Measurements from ENCODE around the gene DMC1. TPM values are rescaled to one million over a fixed set of nuclear protein-coding genes. Genes with fewer than 3 reads are reported as not detected.
"Not testable (repeated sequence)": the region's sequence is repeated elsewhere in the genome, so short reads cannot be mapped to it uniquely, and the experiment has no call there.

DMC1 gene
- polyA plus RNA-seq, 1 experiment = 0.37 TPM

DNA sequence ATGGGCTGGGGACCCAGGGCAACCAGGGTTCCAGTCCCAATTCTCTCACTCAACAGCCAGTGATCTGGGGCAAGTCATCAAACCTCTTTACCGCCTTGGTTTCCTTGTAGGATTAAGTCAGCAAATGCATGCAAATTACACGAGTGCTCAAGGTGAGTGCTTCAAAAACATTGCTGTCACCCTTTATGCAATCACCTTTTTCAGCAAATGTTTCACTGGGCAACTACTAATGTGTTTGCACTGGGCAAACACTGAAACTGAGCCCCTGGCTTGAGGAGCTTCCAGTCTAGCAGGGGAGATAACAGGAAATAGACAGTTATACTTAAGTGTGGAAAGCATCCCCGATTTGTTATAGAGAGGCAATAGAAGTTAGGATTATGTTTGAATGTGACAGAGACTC lies 37.7 kb upstream of the DMC1 start:
- ChIA-PET POLR2A (no interaction called here), CTCF (no interaction called here)
- DNase-seq (ENCODE audit: low read depth) = no peak

GRCh38 chr22:38602166-38602565 lies 32.2 kb upstream of the DMC1 start:
- POLR2A ChIA-PET = no interaction called here
- DNase-seq (ENCODE audit: low read depth) = no peak
- Histone ChIP-seq H3K4me3 (ENCODE audit: low read depth, low read length) (no peak overlapping the region), H3K27me3 (ENCODE audit: control insufficient read depth, insufficient read depth, low read length) (no peaks in the 10 kb centered on the region), H3K36me3 (ENCODE audit: control insufficient read depth, insufficient read depth, low read length) (peaks cover 2% of the 10 kb centered on the region; the same call in 1 of the 2 replicates)
- TF ChIP-seq CTCF (IDR thresholded peaks at IDR 0.05; ENCODE audit: insufficient read depth, low read depth, low read length) = no peak
- CTCF ChIA-PET = no interaction called here

More for the DNA sequence above, 37.7 kb upstream of the DMC1 start:
- TF ChIP-seq CTCF (IDR thresholded peaks at IDR 0.05; ENCODE audit: insufficient read depth, low read depth, low read length) = no peak
- no peaks in the 10 kb centered on the region for H3K27me3 ChIP-seq (ENCODE audit: control insufficient read depth, insufficient read depth, low read length)
- H3K4me3 ChIP-seq (ENCODE audit: low read depth, low read length) = no peak overlapping the region
- H3K36me3 ChIP-seq (ENCODE audit: control insufficient read depth, insufficient read depth, low read length) = no peaks in the 10 kb centered on the region

DNA sequence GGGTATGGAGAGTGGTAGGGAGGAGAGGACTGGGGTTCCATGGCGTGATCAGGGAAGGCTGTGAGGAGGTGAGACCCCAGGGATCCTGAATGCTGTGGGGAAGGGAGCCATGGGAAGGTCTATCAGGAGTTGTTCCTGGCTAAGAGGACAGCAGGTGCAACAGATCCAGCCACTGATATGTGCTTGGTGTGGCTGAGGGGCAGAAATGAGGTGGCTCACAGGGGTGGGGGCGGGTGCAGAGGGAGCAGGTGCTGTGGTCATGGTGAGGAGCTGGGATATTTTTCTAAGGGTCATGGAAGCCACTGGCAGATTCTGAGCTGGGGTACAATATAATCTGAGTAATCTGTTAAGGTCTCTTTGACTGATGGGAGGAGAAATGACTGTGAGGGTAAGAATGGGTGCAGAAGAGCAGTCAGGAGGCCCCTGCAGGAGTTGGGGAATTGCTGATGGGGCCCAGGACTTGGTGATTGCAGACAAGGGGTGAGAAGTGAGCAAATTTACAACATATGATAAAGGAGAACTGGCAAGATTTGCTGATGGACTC lies 31.3 kb upstream of the DMC1 start:
- CTCF ChIA-PET = interaction anchor here (0.6 kb wide), 1 partner anchor 50 kb away, joined by 3 read pairs; no protein-coding TSS in a partner anchor
- Histone ChIP-seq H3K4me3 (ENCODE audit: low read depth, low read length) (no peak overlapping the region), H3K27me3 (ENCODE audit: control insufficient read depth, insufficient read depth, low read length) (no peaks in the 10 kb centered on the region), H3K36me3 (ENCODE audit: control insufficient read depth, insufficient read depth, low read length) (peaks cover 2% of the 10 kb centered on the region; the same call in 1 of the 2 replicates)
- TF ChIP-seq CTCF (IDR thresholded peaks at IDR 0.05; ENCODE audit: insufficient read depth, low read depth, low read length) = no peak
- no peak for DNase-seq (ENCODE audit: low read depth)
- POLR2A ChIA-PET = no interaction called here

DNA sequence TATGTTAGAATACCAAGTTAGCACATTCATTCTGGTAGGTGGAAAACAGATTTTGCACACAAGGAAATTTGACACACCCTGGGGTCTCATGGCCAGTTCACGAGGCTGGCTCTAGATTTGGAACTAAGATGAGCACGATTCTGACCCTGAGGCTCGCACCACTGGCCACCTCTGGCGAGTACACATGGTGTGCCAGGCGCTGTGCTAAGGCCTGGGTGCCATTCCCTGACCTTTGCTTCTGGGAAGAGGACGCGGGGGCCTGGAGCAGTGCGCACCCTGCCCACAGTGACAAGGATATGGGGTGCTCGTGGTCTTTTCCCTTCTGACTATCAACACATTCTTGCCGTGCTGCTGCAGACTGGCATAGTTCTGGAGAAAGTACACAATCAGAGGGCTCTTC lies 29.5 kb upstream of the DMC1 start:
- no peak for TF ChIP-seq CTCF (IDR thresholded peaks at IDR 0.05; ENCODE audit: insufficient read depth, low read depth, low read length)
- ChIA-PET CTCF (no interaction called here), POLR2A (no interaction called here)
- DNase-seq (ENCODE audit: low read depth) = no peak
- Histone ChIP-seq H3K4me3 (ENCODE audit: low read depth, low read length) (no peak overlapping the region), H3K27me3 (ENCODE audit: control insufficient read depth, insufficient read depth, low read length) (no peaks in the 10 kb centered on the region), H3K36me3 (ENCODE audit: control insufficient read depth, insufficient read depth, low read length) (peaks cover 2% of the 10 kb centered on the region; the same call in 1 of the 2 replicates)

- H3K27me3 ChIP-seq (ENCODE audit: control insufficient read depth, insufficient read depth, low read length); H3K4me3 ChIP-seq (ENCODE audit: low read depth, low read length); DNase-seq (ENCODE audit: low read depth); POLR2A ChIA-PET; H3K36me3 ChIP-seq (ENCODE audit: control insufficient read depth, insufficient read depth, low read length): not testable (repeated sequence)
- CTCF ChIA-PET = interaction anchor here (1.2 kb wide), 1 partner anchor 11 kb away, joined by 3 read pairs; no protein-coding TSS in a partner anchor
Measured at GRCh38 chr22:38582923-38583322, 12.9 kb upstream of the DMC1 start.

DNA sequence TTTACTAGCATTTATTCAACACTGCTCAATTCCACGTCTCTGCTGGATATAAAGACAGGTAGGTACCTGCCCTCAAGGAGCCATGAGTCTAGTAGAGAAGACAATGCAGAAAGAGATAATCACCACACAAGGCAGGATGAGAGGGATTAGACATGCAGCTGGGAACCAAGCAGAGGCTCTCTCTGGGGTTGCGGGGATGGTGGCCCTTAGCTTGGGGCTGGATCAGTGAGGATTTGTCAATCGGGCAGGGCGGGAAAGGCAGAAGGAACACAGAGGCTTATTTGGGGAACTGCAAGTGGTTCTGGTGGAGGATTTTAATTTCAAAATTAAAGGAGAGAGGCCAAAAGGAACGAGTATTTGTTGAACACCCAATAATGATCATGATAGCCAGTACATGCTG lies 8.5 kb upstream of the DMC1 start:
- POLR2A ChIA-PET = no interaction called here
- no peak for DNase-seq (ENCODE audit: low read depth)
- Histone ChIP-seq H3K27me3 (ENCODE audit: control insufficient read depth, insufficient read depth, low read length) (no peaks in the 10 kb centered on the region), H3K36me3 (ENCODE audit: control insufficient read depth, insufficient read depth, low read length) (no peaks in the 10 kb centered on the region), H3K4me3 (ENCODE audit: low read depth, low read length) (no peak overlapping the region)
- no peak for TF ChIP-seq CTCF (IDR thresholded peaks at IDR 0.05; ENCODE audit: insufficient read depth, low read depth, low read length)
- CTCF ChIA-PET = no interaction called here
